ENCODE data around the gene MRPL28.
"Not testable (repeated sequence)": the region's sequence is repeated elsewhere in the genome, so short reads cannot be mapped to it uniquely, and the experiment has no call there.

Gene MRPL28

GRCh38 chr16:379183-379960 lies 9.0 kb upstream of the MRPL28 start:
- H3K4me3 ChIP-seq (ENCODE audit: severe bottlenecking), result no peak overlapping the region
- peaks cover 9% of the 10 kb centered on the region; the same call in 1 of the 2 replicates for H3K36me3 ChIP-seq (ENCODE audit: low read depth)
- H3K27me3 ChIP-seq (ENCODE audit: insufficient read depth, poor library complexity, severe bottlenecking), result no peaks in the 10 kb centered on the region
- TF ChIP-seq CTCF (IDR thresholded peaks at IDR 0.05; ENCODE audit: poor library complexity, severe bottlenecking), result no peak
- peaks cover 7% of the 10 kb centered on the region for H3K4me1 ChIP-seq (ENCODE audit: insufficient read depth, poor library complexity, severe bottlenecking)
- DNase-seq (ENCODE audit: low spot score) (no peak), ATAC-seq (ENCODE audit: low read depth) (no peak)
- H3K27ac ChIP-seq (ENCODE audit: poor library complexity, severe bottlenecking), result no peak overlapping the region
- no peaks in the 10 kb centered on the region for H3K9me3 ChIP-seq (ENCODE audit: severe bottlenecking)

GRCh38 chr16:378821-379182 lies 8.5 kb upstream of the MRPL28 start:
- H3K4me3 ChIP-seq (ENCODE audit: severe bottlenecking), result no peak overlapping the region
- DNase-seq (ENCODE audit: low spot score) (peak; percentile 59), ATAC-seq (ENCODE audit: low read depth) (no peak)
- TF ChIP-seq CTCF (IDR thresholded peaks at IDR 0.05; ENCODE audit: poor library complexity, severe bottlenecking), result no peak
- H3K27me3 ChIP-seq (ENCODE audit: insufficient read depth, poor library complexity, severe bottlenecking), result no peaks in the 10 kb centered on the region
- no peak overlapping the region for H3K27ac ChIP-seq (ENCODE audit: poor library complexity, severe bottlenecking)
- H3K9me3 ChIP-seq (ENCODE audit: severe bottlenecking), result no peaks in the 10 kb centered on the region
- peaks cover 9% of the 10 kb centered on the region; the same call in 1 of the 2 replicates for H3K36me3 ChIP-seq (ENCODE audit: low read depth)
- peaks cover 7% of the 10 kb centered on the region for H3K4me1 ChIP-seq (ENCODE audit: insufficient read depth, poor library complexity, severe bottlenecking)

- H3K9me3 ChIP-seq (ENCODE audit: severe bottlenecking); ATAC-seq (ENCODE audit: low read depth); H3K36me3 ChIP-seq (ENCODE audit: low read depth); H3K27ac ChIP-seq (ENCODE audit: poor library complexity, severe bottlenecking); H3K4me1 ChIP-seq (ENCODE audit: insufficient read depth, poor library complexity, severe bottlenecking); H3K27me3 ChIP-seq (ENCODE audit: insufficient read depth, poor library complexity, severe bottlenecking); H3K4me3 ChIP-seq (ENCODE audit: severe bottlenecking): not testable (repeated sequence)
- DNase-seq (ENCODE audit: low spot score), result peak; percentile 49
These were observed 7.9 kb upstream of the MRPL28 start for GRCh38 chr16:378113-378820.

GRCh38 chr16:377419-377951 lies 7.1 kb upstream of the MRPL28 start:
- ATAC-seq (ENCODE audit: low read depth) (no peak), DNase-seq (ENCODE audit: low spot score) (peak; percentile 70)
- TF ChIP-seq CTCF (IDR thresholded peaks at IDR 0.05; ENCODE audit: poor library complexity, severe bottlenecking), result no peak
- no peak overlapping the region for H3K4me3 ChIP-seq (ENCODE audit: severe bottlenecking)
- no peaks in the 10 kb centered on the region for H3K9me3 ChIP-seq (ENCODE audit: severe bottlenecking)
- H3K27me3 ChIP-seq (ENCODE audit: insufficient read depth, poor library complexity, severe bottlenecking), result no peaks in the 10 kb centered on the region
- no peak overlapping the region for H3K27ac ChIP-seq (ENCODE audit: poor library complexity, severe bottlenecking)
- peaks cover 9% of the 10 kb centered on the region; the same call in 1 of the 2 replicates for H3K36me3 ChIP-seq (ENCODE audit: low read depth)
- H3K4me1 ChIP-seq (ENCODE audit: insufficient read depth, poor library complexity, severe bottlenecking), result no peaks in the 10 kb centered on the region

- Histone ChIP-seq H3K9me3 (ENCODE audit: severe bottlenecking) (no peaks in the 10 kb centered on the region), H3K27ac (ENCODE audit: poor library complexity, severe bottlenecking) (no peak overlapping the region), H3K4me1 (ENCODE audit: insufficient read depth, poor library complexity, severe bottlenecking) (no peaks in the 10 kb centered on the region), H3K36me3 (ENCODE audit: low read depth) (peaks cover 9% of the 10 kb centered on the region; the same call in 1 of the 2 replicates), H3K27me3 (ENCODE audit: insufficient read depth, poor library complexity, severe bottlenecking) (no peaks in the 10 kb centered on the region), H3K4me3 (ENCODE audit: severe bottlenecking) (no peak overlapping the region)
- DNase-seq (ENCODE audit: low spot score), result peak; percentile 70
- no peak for ATAC-seq (ENCODE audit: low read depth)
- TF ChIP-seq CTCF (IDR thresholded peaks at IDR 0.05; ENCODE audit: poor library complexity, severe bottlenecking), result no peak
These were observed 6.6 kb upstream of the MRPL28 start for GRCh38 chr16:376817-377418.

All from RWPE2 (cell line).